Epithelial cell of proximal tubule (primary cell): ENCODE results near the gene ISCU. TPM values are rescaled to one million over a fixed set of nuclear protein-coding genes. Genes with fewer than 3 reads are reported as not detected.

ENCODE experiments used
- DNase-seq: peaks from one replicate; pipeline ENCODE4 v3.0.0-alpha.2; 2011; ENCODE audit warnings: low read depth
- H3K4me3 ChIP-seq: 2 replicates; pipeline ENCODE4 v1.5.1; 2011; ENCODE audit warnings: low read depth, mild to moderate bottlenecking, low read length
- total RNA-seq: library from RNA; depleted of rRNA; stranded (reverse); fragments of >200 nt; gene quantifications from 2 replicates; pipeline ENCODE4 v1.2.3, GENCODE V29; 2015
- TF ChIP-seq, protein P1 (sequence below): conservative IDR thresholded peaks from 2 replicates; pipeline ENCODE4 v1.5.1; 2012; ENCODE audit warnings: low read depth, mild to moderate bottlenecking, low read length

ISCU gene
- total RNA-seq, 1 donor from 2014 or later, result 128 TPM

DNA sequence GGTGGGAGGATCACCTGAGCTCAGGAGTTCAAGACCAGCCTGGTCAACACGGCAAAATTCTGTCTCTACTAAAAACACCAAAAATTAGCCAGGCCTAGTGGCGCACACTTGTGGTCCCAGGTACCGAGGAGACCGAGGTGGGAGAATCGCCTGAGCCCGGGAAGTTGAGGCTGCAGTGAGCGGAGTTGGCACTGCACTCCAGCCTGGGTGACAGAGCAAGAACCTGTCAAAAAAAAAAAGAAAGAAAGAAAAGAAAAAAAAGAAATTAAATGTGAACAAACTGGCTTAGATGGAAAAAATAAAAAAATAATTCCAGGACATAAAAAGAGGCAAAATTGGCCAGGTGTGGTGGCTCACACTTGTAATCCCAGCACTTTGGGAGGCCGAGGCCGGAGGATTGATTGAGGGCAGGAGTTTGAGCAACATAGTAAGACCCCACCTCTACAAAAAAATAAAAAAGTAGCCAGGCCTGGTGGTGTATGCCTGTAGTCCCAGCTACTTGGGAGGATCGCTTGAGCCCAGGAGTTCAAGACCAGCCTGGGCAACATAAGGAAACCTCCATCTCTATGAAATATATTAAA is 32.0 kb downstream of the ISCU start:
- no peak overlapping the region for H3K4me3 ChIP-seq
- TF ChIP-seq, protein P1, sequence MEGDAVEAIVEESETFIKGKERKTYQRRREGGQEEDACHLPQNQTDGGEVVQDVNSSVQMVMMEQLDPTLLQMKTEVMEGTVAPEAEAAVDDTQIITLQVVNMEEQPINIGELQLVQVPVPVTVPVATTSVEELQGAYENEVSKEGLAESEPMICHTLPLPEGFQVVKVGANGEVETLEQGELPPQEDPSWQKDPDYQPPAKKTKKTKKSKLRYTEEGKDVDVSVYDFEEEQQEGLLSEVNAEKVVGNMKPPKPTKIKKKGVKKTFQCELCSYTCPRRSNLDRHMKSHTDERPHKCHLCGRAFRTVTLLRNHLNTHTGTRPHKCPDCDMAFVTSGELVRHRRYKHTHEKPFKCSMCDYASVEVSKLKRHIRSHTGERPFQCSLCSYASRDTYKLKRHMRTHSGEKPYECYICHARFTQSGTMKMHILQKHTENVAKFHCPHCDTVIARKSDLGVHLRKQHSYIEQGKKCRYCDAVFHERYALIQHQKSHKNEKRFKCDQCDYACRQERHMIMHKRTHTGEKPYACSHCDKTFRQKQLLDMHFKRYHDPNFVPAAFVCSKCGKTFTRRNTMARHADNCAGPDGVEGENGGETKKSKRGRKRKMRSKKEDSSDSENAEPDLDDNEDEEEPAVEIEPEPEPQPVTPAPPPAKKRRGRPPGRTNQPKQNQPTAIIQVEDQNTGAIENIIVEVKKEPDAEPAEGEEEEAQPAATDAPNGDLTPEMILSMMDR, result no peak
- no peak for DNase-seq

DNA sequence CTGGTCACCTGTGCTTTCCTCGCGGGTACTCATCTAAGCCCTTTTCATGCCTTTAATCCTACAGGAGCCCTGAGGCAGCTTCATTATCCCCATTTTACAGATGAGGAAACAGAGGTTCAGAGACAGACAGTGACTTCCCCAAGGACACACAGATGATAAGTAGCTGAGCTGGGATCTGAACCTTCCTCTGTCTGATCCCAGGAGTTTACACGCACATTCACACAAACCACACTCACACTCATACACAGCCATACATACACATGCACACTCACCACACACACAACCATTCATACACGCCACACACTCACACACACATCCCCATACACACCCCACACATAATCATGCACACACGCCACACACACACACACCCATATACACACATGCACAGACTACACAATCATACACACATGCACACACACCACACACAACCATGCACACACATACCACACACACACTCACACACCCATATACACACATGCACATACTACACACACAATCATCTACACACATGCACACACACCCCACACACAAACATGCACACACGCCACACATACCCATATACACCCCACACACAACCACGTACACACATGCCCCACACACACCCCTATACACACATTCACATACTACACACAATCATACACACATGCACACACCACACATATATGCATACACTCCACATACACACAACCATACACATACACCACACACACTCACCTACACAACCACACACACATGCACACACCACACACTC is 32.7 kb downstream of the ISCU start:
- DNase-seq, result no peak
- H3K4me3 ChIP-seq, result no peak overlapping the region
- TF ChIP-seq, protein P1, result no peak

DNA sequence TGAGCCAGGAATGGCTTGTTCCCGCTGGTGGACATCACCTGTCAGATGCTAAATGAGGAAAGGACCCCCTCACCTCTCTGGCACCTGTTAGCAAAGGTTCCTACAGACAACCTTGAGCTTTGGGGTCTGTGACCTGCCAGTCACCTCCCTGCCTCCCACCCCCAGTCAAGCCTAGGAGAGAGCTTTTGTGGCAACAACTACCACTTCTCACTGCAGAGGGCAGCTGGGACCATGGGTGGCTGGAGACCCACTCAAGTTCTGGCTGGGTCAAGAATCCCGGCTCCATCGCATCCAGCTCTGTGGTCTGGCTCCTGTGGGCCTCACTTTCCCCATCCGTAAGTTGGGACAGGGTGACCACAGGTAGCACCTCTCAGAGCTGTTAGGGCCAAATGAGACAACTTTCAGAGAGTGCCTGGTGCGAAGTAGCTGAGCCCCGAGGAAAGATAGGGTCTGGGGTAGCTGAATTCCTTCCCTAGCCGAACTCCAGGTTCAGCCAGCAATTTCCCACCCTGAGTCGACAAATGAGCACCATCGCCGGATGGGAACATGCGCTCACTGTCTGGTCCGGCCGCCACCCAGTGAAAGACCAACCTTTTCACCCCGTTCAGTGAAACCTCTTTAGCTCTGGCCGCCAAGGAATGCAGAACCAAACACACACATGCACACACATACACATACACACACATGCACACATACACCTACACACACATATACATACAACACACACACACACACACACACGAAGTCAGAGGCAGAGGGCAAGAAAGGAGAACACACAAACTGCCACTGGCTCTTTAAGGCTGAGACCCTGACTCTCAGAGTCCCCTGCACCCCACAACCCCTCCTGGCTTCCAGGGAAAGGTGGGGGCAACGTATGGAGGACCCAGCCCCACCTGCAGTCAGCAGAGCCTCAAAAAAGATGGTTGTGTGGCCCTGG is 33.6 kb downstream of the ISCU start:
- TF ChIP-seq, protein P1, result no peak
- no peak for DNase-seq
- H3K4me3 ChIP-seq, result no peak overlapping the region

DNA sequence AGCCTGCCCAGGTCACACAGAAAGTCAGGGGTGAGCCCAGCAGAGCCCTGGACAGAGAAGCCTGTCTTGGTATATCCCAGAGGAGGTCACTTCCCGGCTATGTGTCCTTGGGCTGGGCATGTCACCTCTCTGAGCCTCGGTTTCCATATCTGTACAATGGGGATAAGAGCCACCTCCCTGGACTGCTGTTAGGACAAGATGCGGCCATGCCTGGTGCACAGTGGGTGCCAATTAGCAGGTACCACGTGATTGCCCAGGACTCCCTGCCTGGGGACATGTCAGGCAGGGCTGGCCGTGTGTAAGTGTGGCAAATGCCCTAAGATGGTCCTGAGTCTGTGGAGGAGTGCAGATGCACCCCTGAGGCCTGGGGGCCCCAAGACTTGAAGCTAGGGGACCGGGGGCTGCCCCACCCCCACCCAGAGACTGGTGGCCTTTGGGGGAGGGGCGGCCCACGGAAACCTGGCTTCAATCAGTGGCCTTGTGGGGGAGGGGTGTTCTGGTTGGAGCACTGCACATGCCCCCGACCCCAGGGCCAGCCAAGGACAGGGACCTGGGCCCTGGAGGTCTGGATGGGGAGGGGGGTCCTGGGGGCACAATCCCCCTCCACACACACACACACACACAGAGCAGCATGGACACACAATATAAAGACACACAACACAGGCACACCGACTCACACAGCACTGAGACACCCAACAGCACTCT is 34.6 kb downstream of the ISCU start:
- no peak overlapping the region for H3K4me3 ChIP-seq
- TF ChIP-seq, protein P1, result no peak
- no peak for DNase-seq

DNA sequence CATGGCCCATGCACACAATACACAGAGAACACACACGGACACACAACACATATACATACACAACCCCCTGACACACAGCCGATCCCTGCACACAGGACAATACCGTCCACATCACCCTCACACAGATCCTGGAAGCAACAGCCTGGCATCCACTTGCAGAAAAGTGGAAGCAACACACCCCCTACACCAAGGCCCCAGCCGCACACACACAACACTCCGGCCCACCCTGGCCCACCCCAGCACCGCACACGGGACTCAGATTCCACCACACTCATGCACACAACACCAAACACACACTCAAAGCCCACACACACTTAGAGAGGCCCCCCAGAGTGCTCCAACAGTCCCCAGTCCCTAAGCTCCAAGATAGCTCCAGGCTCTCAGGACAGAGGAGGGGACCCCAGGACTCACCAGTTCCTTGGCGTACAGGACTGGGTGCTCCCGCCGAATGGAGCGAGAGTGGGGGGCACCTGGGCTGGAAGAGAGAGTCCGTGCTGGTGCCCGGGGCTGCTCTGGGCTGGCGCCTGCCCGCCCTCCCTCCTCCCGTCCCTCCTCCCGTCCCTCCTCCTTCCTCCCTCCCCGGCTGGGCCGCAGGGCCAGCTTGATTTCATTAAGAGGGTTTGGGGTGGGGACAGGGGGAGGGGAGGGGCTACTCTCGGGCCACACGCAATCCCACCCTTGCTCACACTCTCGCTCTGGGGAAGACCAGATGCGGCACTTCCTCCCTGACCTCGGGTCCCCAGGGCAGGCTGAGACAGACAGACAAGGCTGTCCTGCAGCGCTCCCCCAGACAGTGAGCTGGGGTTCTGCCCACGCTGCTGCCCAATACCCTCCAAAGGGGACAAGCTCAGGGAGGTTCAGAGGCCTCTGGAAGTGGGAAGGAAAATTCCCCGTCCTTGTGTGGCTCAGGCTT is 35.4 kb downstream of the ISCU start, which contains the start of gene TMEM119:
TMEM119 (minus strand) TSS at position 526 of the 913 bp plus-strand sequence. CDS start 5,701 bp downstream, outside the sequence.
- no peak within 1 kb of the TSS for H3K4me3 ChIP-seq

More for the DNA sequence above, 35.4 kb downstream of the ISCU start, which contains the start of gene TMEM119:
- DNase-seq, result no peak
- TF ChIP-seq, protein P1, result no peak
